HepG2 (cell line): ENCODE measurements around the gene SDK1. TPM values are rescaled to one million over a fixed set of nuclear protein-coding genes. Genes with fewer than 3 reads are reported as not detected.

Source experiments
- ATAC-seq: fragments of 200-7000 bp; cut with Tn5 transposase; 3 replicates; pipeline ENCODE4 v1.9.1; 2020; ENCODE audit warnings: mild to moderate bottlenecking, moderate library complexity
- BruUV-seq: library from RNA; stranded (reverse); fragments of 400-500 nt; replicated peaks from 2 replicates; lab custom pipeline; 2021; lab: Mats Ljungman, UMichigan
- CTCF ChIA-PET: fragments of 300-600 bp; formaldehyde crosslinking; extraction: SDS; loops from one replicate; lab custom pipeline; 2021; ENCODE audit warnings: low total read pairs, inconsistent platforms, low intra/inter-chr PET ratio; lab: Yijun Ruan, JAX
- POLR2A ChIA-PET: fragments of 350-600 bp; sonication (Branson Sonifier 250); formaldehyde crosslinking; loops from one replicate; lab custom pipeline; 2020; ENCODE audit warnings: antibody characterized with exemption, inconsistent platforms; lab: Yijun Ruan, JAX
- DNase-seq: peaks from one replicate; pipeline ENCODE4 v3.0.0-alpha.2; 2015; ENCODE audit warnings: low spot score
- FAIRE-seq: peaks from 3 replicates; lab custom pipeline; 2011; peaks lifted over from hg19 to GRCh38; lab: Jason Lieb, UNC
- H2AFZ ChIP-seq: one replicate; pipeline ENCODE4 v1.6.1; 2011; ENCODE audit warnings: low read length, inconsistent platforms
- H3K27ac ChIP-seq: fragments of 300-600 bp; 3 replicates; pipeline ENCODE4 v1.8.0; 2011; ENCODE audit warnings: mixed run types, mild to moderate bottlenecking, mixed read lengths, low read length, inconsistent platforms; ENCODE audit not compliant: insufficient read depth; ENCODE audit errors: extremely low read length
- H3K27me3 ChIP-seq, 2 experiments: fragments of 200-600 bp in 1 of 2; 2 replicates in 1 of 2; 3 replicates in 1 of 2; pipeline versions ENCODE4 v1.6.0 to v1.8.0; 2011; ENCODE audit warnings: low read length in 2 of 2, mild to moderate bottlenecking in 2 of 2, moderate library complexity in 2 of 2, inconsistent platforms in 1 of 2; ENCODE audit not compliant: insufficient read depth in 2 of 2, control insufficient read depth in 1 of 2
- H3K36me3 ChIP-seq, 2 experiments: fragments of 200-600 bp in 1 of 2; replicated peaks in 1 of 2; 2 replicates in 1 of 2; 3 replicates in 1 of 2; pipeline versions ENCODE4 v1.5.1 to v1.8.0; 2011; ENCODE audit warnings: low read length in 2 of 2, inconsistent platforms in 1 of 2; ENCODE audit not compliant: insufficient read depth in 2 of 2, control insufficient read depth in 1 of 2
- H3K4me1 ChIP-seq: 2 replicates; pipeline ENCODE4 v1.5.1; 2012; ENCODE audit warnings: low read length, inconsistent platforms; ENCODE audit not compliant: insufficient read depth
- H3K4me2 ChIP-seq: 2 replicates; pipeline ENCODE4 v1.6.0; 2011; ENCODE audit warnings: low read depth, low read length, inconsistent platforms
- H3K4me3 ChIP-seq, 3 experiments: fragments of 200-600 bp in 1 of 3; sonication (generic), shearing (Covaris generic) in 1 of 3; replicated peaks in 1 of 3; 2 replicates each; pipeline ENCODE4 v1.5.1; 2011 to 2016; ENCODE audit warnings: low read length in 3 of 3, inconsistent platforms in 2 of 3, low read depth in 2 of 3, mild to moderate bottlenecking in 2 of 3, control low read depth in 1 of 3, mixed read lengths in 1 of 3; ENCODE audit not compliant: insufficient read depth in 1 of 3
- H3K79me2 ChIP-seq: one replicate; pipeline ENCODE4 v1.6.1; 2011; ENCODE audit warnings: low read length, inconsistent platforms; ENCODE audit not compliant: insufficient read depth
- H3K9ac ChIP-seq: 2 replicates; pipeline ENCODE4 v1.6.0; 2011; ENCODE audit warnings: mild to moderate bottlenecking, low read depth, low read length, inconsistent platforms; ENCODE audit not compliant: insufficient read depth
- H3K9me3 ChIP-seq: 2 replicates; pipeline ENCODE4 v1.5.1; 2012; ENCODE audit warnings: mild to moderate bottlenecking, low read length
- H4K20me1 ChIP-seq: 2 replicates; pipeline ENCODE4 v1.6.0; 2011; ENCODE audit warnings: inconsistent platforms, mild to moderate bottlenecking, low read length, moderate library complexity; ENCODE audit not compliant: insufficient read depth
- CEBPB ChIP-seq: IDR thresholded peaks from 2 replicates; pipeline ENCODE4 v1.6.1; 2011; ENCODE audit warnings: low read depth, low read length, improper control_type of control experiment, borderline replicate concordance
- CSRNP1 ChIP-seq: sonication (generic); formaldehyde crosslinking; IDR thresholded peaks from 2 replicates; pipeline ENCODE4 v1.8.1; 2023; ENCODE audit warnings: mild to moderate bottlenecking, missing genetic modification reagents
- ISX ChIP-seq: sonication (generic); formaldehyde crosslinking; conservative IDR thresholded peaks from 2 replicates; pipeline ENCODE4 v1.5.0; 2020; ENCODE audit warnings: missing genetic modification reagents
- RFX1 ChIP-seq: fragments of 450-650 bp; IDR thresholded peaks from 2 replicates; pipeline ENCODE4 v1.6.1; 2017
- SIX4 ChIP-seq: sonication (generic); formaldehyde crosslinking; IDR thresholded peaks from 2 replicates; pipeline ENCODE4 v1.4.0; 2020; ENCODE audit warnings: missing genetic modification reagents
- SRF ChIP-seq: IDR thresholded peaks from 2 replicates; pipeline ENCODE4 v1.6.1; 2011; ENCODE audit warnings: mild to moderate bottlenecking, low read depth, low read length, moderate library complexity
- ZNF20 ChIP-seq: sonication (generic); formaldehyde crosslinking; IDR thresholded peaks from 2 replicates; pipeline ENCODE4 v1.4.0; 2020; ENCODE audit warnings: mild to moderate bottlenecking, moderate library complexity, missing genetic modification reagents
- ZNF580 ChIP-seq: IDR thresholded peaks from 2 replicates; pipeline ENCODE4 v1.6.1; 2016; ENCODE audit warnings: low read depth, borderline replicate concordance
- WGBS: methylation state at CpG from one replicate; pipeline ENCODE4 v1.1.6; 2017; ENCODE audit warnings: low lambda C conversion rate; 5-methylcytosine and 5-hydroxymethylcytosine counted together
- in situ Hi-C: cut with HindIII; loops from 2 replicates; pipeline ENCODE4 v1.10.0; 2017; ENCODE audit warnings: low pct_unique_long_range_greater_than_20kb; ENCODE audit not compliant: extremely low pct_ligation_motif_present
- intact Hi-C: fragments of 100-400 bp; cut with micrococcal nuclease; formaldehyde crosslinking; loops from one replicate; pipeline ENCODE4 v1.10.0; 2022; ENCODE audit not compliant: unreplicated experiment
- polyA plus RNA-seq, 8 experiments: library from polyadenylated mRNA; depleted of rRNA in 3 of 8; stranded (reverse) in 7 of 8; unstranded in 1 of 8; fragments of >200 nt; fragmentation: Illumina TruSeq in 4 of 8; extraction: Trizol in 4 of 8; gene quantifications; 2 replicates each; pipeline versions ENCODE4 v1.2.1 to v1.2.3, GENCODE V29; 2011 to 2016; ENCODE audit warnings: low read depth in 4 of 8, missing spikeins in 1 of 8, mixed read lengths in 1 of 8; ENCODE audit not compliant: insufficient read depth in 1 of 8
- total RNA-seq, 5 experiments: library from RNA; depleted of rRNA; stranded (reverse); fragments of >200 nt; fragmentation: Illumina TruSeq; extraction: Trizol; gene quantifications; 2 replicates each; pipeline ENCODE4 v1.2.3, GENCODE V29; 2016; ENCODE audit warnings: low read depth in 1 of 5
- TF ChIP-seq, protein P1 (sequence below): sonication (generic); formaldehyde crosslinking; IDR thresholded peaks from 2 replicates; pipeline ENCODE4 v1.4.0; 2020; ENCODE audit warnings: missing genetic modification reagents
- TF ChIP-seq, protein P2 (sequence below): sonication (generic); formaldehyde crosslinking; IDR thresholded peaks from 2 replicates; pipeline ENCODE4 v1.5.0; 2020; ENCODE audit warnings: mild to moderate bottlenecking, missing genetic modification reagents, borderline replicate concordance

Gene SDK1
- total and polyA plus RNA-seq, 2 of the 13 experiments (the other 11 are each of a cell fraction or from before 2014, with no cell fraction given), result 0.35 to 2.4 TPM

DNA sequence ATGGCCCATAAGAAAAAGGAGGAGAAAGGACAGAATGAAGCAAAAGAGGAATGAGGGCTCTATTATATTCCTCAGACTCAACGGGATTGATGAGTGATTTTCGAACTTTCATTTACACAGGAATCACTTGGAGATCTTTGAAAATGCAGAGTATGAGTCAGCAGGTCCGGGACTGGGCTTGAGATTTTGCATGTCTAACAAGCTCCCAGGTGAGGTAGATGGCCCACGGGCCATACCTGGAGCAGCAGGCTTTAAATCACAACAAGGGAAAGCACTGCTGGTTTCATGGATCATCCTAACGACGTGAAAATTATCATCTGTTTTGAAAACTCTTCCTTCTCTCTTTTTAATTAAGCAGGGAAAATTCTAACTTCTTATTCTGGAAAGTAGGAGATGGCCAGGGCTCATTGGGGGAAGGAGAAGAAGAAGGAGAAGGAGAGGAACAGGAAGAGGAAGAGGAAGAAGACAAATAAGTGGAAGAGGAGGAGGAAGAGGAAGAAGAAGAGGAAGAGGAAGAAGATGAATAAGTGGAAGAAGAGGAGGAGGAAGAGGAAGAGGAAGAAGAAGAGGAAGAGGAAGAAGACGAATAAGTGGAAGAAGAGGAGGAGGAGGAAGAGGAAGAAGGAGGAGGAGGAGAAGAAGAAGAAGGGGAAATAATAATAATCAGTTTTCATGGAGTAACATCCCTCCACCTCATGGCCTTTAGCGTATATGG, 3.8 kb upstream of the SDK1 start:
- no peaks in the 10 kb centered on the region for H3K36me3 ChIP-seq
- FAIRE-seq (no peak), ATAC-seq (no peak), DNase-seq (no peak)
- no TSS peak for BruUV-seq
- peaks cover 13% of the 10 kb centered on the region for H3K4me1 ChIP-seq
- ChIA-PET POLR2A (no interaction called here), CTCF (no interaction called here)
- no peaks in the 10 kb centered on the region for H3K79me2 ChIP-seq
- H3K4me3 ChIP-seq, result no peak overlapping the region
- intact Hi-C loops (no loop called here), in situ Hi-C loops (no loop called here)
- H3K4me2 ChIP-seq, result no peak overlapping the region
- no peak overlapping the region for H2AFZ ChIP-seq
- H3K27me3 ChIP-seq, result peaks cover 0 to 8% of the 10 kb centered on the region in 2 experiments; a peak in 1 of 5 replicates
- no peak overlapping the region for H3K9ac ChIP-seq
- WGBS, result 46% methylated on average over 8 of the region's 8 CpGs
- no peak overlapping the region for H3K27ac ChIP-seq
- H4K20me1 ChIP-seq, result no peaks in the 10 kb centered on the region
- no peaks in the 10 kb centered on the region for H3K9me3 ChIP-seq
- TF ChIP-seq ZNF580 (CRISPR knock-in tag) (no peak), SRF (no peak), SIX4 (CRISPR knock-in tag) (no peak), CEBPB (no peak), ZNF20 (CRISPR knock-in tag) (no peak), ISX (CRISPR knock-in tag) (no peak), RFX1 (no peak), CSRNP1 (CRISPR knock-in tag) (no peak)
- TF ChIP-seq, protein P1, sequence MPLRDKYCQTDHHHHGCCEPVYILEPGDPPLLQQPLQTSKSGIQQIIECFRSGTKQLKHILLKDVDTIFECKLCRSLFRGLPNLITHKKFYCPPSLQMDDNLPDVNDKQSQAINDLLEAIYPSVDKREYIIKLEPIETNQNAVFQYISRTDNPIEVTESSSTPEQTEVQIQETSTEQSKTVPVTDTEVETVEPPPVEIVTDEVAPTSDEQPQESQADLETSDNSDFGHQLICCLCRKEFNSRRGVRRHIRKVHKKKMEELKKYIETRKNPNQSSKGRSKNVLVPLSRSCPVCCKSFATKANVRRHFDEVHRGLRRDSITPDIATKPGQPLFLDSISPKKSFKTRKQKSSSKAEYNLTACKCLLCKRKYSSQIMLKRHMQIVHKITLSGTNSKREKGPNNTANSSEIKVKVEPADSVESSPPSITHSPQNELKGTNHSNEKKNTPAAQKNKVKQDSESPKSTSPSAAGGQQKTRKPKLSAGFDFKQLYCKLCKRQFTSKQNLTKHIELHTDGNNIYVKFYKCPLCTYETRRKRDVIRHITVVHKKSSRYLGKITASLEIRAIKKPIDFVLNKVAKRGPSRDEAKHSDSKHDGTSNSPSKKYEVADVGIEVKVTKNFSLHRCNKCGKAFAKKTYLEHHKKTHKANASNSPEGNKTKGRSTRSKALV, result no peak
- TF ChIP-seq, protein P2, sequence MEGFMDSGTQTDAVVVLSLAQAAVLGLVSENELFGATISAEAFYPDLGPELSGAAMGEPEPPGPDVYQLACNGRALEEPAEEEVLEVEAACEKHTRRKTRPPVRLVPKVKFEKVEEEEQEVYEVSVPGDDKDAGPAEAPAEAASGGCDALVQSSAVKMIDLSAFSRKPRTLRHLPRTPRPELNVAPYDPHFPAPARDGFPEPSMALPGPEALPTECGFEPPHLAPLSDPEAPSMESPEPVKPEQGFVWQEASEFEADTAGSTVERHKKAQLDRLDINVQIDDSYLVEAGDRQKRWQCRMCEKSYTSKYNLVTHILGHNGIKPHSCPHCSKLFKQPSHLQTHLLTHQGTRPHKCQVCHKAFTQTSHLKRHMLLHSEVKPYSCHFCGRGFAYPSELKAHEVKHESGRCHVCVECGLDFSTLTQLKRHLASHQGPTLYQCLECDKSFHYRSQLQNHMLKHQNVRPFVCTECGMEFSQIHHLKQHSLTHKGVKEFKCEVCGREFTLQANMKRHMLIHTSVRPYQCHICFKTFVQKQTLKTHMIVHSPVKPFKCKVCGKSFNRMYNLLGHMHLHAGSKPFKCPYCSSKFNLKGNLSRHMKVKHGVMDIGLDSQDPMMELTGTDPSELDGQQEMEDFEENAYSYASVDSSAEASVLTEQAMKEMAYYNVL (CRISPR knock-in tag), result no peak
